GM18508 (cell line): ENCODE data around the gene ELOVL6.
A peak's percentile ranks its signal among the peaks of the same experiment; 100 is the strongest.
"Not testable (repeated sequence)": the region's sequence is repeated elsewhere in the genome, so short reads cannot be mapped to it uniquely, and the experiment has no call there.

Source experiments
- ATAC-seq: cut with Tn5 transposase; IDR thresholded peaks from one replicate; pipeline ENCODE4 v1.9.1; 2021; ENCODE audit warnings: moderate number of reproducible peaks; ENCODE audit not compliant: insufficient read depth, unreplicated experiment

ELOVL6 gene

DNA sequence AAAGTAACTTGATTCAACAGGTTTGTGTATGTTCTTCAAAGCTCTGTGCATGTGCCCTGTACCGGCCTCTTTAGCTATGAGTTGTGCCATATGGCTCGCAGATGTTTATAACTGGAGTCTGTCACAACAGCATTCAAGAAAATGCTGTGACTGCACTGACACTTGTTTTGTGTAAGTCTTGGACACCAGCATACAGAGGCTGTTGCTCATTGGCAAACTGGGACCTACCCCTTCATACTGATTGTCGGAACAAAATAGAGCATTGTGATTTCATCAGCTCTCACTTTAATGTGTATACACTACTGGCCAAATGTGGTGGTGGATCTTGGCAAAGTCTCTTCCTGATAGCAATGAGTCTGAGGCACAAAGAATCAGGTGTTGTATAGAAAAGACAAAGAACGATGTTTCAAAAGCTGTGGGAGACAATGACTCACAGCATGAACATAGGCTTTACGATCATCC is 151.8 kb downstream of the ELOVL6 start:
- no peak for ATAC-seq

DNA sequence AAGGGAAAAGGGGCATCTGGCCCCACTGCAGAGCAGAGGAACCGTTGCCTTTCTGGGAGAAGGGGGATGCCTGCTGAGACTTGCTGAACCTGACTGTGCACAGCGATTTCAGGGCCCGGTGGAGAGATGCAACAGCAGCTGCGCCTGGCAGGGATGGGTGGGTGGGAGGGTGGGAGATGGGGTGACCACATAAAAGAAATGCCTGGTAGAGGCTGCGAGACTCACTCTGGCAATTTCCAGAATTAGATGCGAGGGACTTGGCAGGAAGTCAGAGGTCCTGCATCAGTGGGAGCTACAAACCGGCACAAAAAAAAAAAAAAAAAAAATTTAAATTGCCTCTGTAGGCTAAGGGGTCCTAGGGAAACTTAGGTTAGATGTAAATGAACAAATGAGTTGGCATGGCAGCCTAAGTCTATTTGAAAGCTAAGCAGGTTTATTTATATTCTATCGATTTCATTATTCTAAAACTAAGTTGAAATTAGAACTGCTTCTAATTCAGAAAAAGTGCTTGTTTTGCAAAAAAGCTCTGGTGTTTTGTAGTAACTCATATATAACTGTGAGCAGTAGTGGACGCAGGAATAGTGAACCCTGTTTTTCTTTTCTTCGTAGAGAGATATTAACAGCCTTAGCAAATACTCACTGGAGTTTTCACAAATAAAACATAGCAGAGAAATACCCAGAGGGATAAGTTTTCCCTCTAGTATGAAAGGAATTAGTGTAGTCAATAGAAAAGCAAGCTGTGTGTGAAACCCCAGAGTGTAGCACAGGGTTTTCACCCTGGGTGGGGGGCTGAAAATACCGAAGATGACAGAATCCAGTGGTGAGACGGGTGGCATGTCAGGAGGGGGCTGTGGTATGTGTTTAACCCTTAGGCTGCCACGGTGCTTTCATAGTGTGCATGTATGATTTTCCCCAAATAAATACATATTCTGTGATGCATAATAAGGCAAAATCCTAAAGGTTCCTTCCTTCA is 155.6 kb downstream of the ELOVL6 start:
- no peak for ATAC-seq

DNA sequence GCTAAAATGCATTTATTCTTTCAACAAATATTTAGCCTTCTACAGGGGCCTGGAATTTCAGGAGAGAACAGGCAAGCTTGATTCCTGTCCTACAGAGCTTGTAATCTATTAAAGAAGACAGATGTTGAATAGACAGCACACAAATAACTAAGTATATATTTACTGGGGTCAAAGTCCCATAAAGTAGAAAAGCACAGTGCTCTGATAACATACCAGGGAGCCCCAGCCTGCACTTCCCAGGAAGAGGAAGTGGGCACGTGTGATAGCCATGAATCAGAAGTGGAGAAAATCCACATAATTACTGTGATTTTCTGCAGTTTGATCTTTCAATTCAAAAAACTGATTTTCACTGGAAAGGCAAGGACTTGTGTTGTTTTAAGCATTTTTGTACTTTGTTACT is 156.7 kb downstream of the ELOVL6 start:
- no peak for ATAC-seq

DNA sequence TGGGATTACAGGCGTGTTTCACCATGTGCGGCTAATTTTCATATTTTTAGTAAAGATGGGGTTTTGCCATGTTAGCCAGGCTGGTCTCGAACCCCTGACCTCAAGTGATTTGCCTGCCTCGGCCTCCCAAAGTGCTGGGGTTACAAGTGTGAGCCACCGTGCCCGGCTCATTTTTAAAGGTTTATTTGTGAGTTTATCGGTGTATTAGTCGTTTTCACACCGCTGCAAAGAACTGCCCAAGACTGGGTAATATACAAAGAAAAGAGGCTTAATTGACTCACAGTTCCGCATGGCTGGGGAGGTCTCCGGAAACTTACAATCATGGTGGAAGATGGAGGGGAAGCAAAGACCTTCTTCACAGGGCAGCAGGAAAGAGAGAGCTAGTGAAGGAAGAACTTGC is 159.3 kb downstream of the ELOVL6 start:
- ATAC-seq: not testable (repeated sequence)

GRCh38 chr4:110034026-110034393 is 164.4 kb downstream of the ELOVL6 start:
- peak; percentile 98 for ATAC-seq

GRCh38 chr4:110033355-110034025 is 164.9 kb downstream of the ELOVL6 start:
- ATAC-seq: no peak

DNA sequence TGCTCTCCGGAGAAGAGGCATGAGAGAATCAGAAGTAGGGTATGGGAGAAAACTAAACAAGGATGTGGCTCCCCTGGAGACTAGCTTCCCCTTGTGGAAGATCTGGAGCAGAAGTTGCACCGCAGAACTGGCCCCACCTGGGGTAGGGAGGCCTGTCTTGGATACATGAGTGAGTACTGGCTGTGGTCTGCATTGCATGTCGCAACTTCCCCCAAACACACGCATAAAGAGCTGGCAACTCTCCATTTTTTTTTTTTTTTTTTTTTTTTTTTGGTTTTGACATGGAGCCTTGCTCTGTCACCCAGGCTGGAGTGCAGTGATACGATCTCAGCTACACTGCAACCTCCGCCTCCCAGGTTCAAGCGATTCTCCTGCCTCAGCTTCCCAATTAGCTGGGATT is 165.8 kb downstream of the ELOVL6 start:
- ATAC-seq: no peak

GRCh38 chr4:110025718-110026117 is 172.7 kb downstream of the ELOVL6 start:
- no peak for ATAC-seq

GRCh38 chr4:110025056-110025455 is 173.4 kb downstream of the ELOVL6 start:
- no peak for ATAC-seq

DNA sequence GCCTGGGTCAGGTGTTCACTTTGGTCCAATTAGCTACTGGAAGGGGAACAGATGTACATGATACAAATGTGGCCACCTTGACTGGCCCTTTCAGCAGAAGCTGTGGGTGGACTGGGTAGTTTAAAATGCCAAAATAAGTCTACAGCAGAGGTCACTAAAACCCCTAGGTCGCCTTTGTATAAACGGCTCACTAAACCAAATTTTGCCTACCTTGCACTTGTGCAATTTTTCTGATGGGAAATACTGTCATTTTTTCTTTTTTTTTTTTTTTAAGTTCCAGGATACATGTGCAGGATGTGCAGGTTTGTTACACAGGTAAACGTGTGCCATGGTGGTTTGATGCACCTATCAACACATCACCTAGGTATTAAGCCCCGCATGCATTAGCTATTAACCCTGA is 176.0 kb downstream of the ELOVL6 start:
- no peak for ATAC-seq

- no peak for ATAC-seq
Observed at GRCh38 chr4:110020646-110021443, 177.6 kb downstream of the ELOVL6 start.

GRCh38 chr4:110020139-110020538 is 178.3 kb downstream of the ELOVL6 start:
- no peak for ATAC-seq

DNA sequence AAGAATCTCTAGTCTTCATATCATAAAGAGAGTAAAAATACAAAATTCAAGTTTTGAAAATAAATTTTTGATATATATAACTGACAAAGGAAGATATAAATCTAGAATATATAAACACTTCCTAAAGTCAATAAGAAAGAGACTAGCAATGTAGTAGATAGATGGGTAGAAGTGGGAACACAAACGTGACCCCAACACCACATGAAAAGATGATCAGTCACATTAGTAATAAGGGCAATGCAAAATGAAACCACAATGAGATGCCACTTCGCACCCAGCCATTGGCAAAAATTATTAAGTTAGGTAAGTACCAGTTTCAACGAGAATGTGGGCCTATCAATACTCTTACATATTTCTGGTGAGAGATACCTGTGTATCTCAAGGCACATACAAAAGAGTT is 179.3 kb downstream of the ELOVL6 start:
- no peak for ATAC-seq

DNA sequence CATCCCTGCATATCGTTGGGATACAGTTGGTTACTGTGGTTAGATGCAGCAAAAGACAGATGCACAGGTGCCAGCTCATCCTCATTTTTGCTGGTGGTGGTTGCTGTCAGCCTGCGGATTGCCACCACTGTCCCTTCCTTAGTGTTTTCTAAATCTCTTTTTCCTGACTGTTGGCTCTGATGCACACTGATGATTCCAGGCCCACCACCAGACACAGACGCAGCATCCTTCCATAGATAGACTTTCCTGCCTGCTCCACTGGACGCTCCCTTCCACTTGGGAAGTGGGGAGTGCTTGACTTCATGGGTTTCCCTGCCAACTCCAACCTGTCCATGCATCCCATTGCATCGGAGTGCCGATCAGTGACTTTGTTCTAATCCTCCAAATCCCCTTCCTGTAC is 184.2 kb downstream of the ELOVL6 start:
- ATAC-seq: no peak

DNA sequence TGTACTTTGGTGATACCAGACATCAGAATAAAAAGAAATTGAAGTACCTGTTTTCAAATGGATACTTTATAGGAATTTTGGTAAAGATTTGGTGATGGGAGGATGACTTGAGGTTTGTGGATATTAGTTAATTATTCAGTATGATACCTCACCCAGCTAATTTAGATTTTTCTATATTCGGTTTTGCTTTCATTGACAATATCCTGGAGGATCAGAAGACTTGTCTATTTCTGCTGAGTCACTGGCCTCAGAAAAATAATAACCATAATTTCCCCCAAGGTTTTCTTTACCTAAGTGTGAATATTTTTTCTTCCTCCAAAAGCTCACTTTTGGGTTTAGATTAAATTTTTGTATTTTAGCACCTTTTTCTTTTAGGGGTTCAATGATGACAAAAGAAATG is 185.5 kb downstream of the ELOVL6 start:
- ATAC-seq: no peak

- no peak for ATAC-seq
Observed at GRCh38 chr4:110010797-110011196, 187.6 kb downstream of the ELOVL6 start.

DNA sequence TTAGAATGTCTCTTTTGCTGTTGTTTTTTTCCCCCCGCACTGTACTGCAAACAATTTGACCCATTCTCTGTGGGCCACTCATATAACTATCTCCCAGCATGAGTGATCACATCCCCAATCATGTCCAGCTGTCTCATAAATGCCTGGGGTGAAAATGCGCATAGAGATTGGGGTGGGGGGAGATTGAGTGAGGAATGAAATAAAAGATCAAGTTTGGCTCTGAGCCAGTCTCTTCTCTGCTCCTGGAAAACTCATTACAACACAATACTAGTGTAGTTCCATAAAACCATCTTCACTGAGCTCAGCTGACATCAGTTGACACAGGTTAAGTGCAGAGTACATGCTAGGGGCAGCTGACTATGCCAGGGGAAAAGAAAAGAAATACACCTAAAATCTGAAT is 188.9 kb downstream of the ELOVL6 start:
- ATAC-seq: no peak

DNA sequence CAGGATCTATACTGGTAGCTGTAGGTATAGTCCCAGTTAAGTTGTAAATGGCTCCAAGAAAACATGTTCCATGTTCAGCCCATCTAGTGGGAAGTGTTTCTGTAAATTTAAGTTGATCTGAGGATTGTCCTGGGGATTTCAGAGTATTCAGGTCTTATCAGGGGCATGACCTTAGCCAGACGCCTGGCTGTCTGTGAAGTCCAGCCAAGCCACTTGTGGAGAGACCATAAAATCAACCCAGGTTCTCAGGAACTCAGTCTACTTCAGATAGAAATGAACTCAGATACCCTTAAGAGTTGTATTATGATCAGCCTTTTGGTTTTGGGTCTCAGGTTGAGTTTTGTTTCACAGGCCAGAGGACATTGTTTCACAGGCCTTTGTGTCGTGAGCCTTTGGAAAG is 189.9 kb downstream of the ELOVL6 start:
- ATAC-seq: no peak

DNA sequence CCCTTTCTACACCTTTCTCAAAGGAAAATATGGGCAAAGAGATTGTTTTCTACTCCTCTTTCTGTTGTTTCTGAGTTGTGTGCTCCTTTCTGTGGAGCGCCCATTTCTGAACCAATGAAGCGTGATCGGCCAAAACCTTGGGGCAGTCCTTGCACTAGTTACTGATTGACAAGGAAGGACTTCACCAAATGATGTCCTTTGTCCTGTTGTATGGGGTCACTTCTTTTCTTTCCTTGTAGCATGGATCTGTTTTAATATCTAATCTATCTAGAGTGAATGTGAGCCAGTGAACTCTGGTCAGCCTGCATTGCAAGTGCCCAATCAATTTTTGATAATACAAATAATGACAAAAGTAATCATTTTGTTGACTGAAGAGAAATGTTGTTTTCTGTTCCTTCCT is 191.2 kb downstream of the ELOVL6 start:
- ATAC-seq: no peak

DNA sequence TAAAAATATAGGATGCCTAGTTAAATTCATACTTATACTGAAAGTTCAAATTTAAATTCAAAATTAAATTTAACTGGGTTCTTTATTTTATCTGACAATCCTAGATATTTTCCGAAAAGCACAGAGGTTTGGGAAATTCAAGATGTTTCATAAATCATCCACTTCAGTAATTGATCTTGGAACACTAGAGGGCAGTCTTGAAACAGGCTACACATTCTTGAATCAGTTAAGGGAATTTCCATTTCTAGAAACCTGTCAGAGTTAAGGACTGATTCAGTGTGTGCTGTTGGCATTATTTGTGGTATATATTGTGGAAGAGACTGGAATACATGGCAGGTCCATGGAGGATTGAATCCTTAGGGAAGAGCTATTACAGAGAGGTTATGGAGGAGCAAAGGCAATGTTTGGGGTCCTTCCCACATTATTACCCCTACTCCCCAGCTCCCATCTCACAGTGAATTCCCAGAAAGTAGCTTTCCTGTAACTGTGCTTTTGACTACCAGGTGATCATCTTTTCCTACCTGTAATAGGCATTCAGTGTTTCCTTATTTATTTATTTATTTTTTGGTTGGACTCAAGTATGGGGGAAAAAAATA is 192.9 kb downstream of the ELOVL6 start:
- ATAC-seq: no peak
